ENCODE results near the gene RACK1. TPM values are rescaled to one million over a fixed set of nuclear protein-coding genes. Genes with fewer than 3 reads are reported as not detected.

The RACK1 gene
- total and polyA plus RNA-seq, 2 of the 13 experiments (the other 11 are each of a cell fraction or from before 2014, with no cell fraction given): 2,514 to 6,141 TPM

- in situ Hi-C loops (cut with HindIII; ENCODE audit: extremely low pct_ligation_motif_present, low pct_unique_long_range_greater_than_20kb): no loop called here
- DNase-seq (ENCODE audit: low spot score) (no peak), FAIRE-seq (no peak), ATAC-seq (no peak)
- Histone ChIP-seq H3K9ac (ENCODE audit: insufficient read depth, low read depth, low read length) (peak overlapping the region; percentile 96), H4K20me1 (ENCODE audit: insufficient read depth, low read length) (peaks cover 49% of the 10 kb centered on the region), H3K9me3 (ENCODE audit: low read length) (no peaks in the 10 kb centered on the region), H3K4me3 (replicated peaks in 1 of 3; ENCODE audit: insufficient read depth in 1 of 3, low read depth in 2 of 3, low read length in 3 of 3) (peak overlapping the region; percentile 91 to 94 (median 92)), H2AFZ (ENCODE audit: low read length) (no peak overlapping the region), H3K27ac (ENCODE audit: extremely low read length, insufficient read depth, low read length) (peak overlapping the region; percentile 98), H3K36me3 (replicated peaks in 1 of 2; ENCODE audit: control insufficient read depth in 1 of 2, insufficient read depth in 2 of 2, low read length in 2 of 2) (peaks cover 11 to 40% of the 10 kb centered on the region in 2 experiments), H3K4me1 (ENCODE audit: insufficient read depth, low read length) (peaks cover 39% of the 10 kb centered on the region), H3K4me2 (ENCODE audit: low read depth, low read length) (peak overlapping the region; percentile 93), H3K79me2 (ENCODE audit: insufficient read depth, low read length) (peaks cover 58% of the 10 kb centered on the region), H3K27me3 (ENCODE audit: control insufficient read depth in 1 of 2, insufficient read depth in 2 of 2, low read length in 2 of 2) (no peaks in the 10 kb centered on the region; a peak in 1 of 5 replicates)
- POLR2A ChIA-PET: interaction anchor here (1.2 to 8.4 kb wide), 5 partner anchors 9 to 53 kb away, joined by 4 to 102 read pairs (median 41); partner anchors contain the start of genes TRIM41 and TRIM52
- CTCF ChIA-PET (ENCODE audit: low intra/inter-chr PET ratio, low total read pairs): no interaction called here
- WGBS (ENCODE audit: low lambda C conversion rate): 0% methylated on average over 21 of the region's 25 CpGs
- BruUV-seq (replicated peaks): TSS peak; percentile 65
- intact Hi-C loops (cut with micrococcal nuclease; ENCODE audit: unreplicated experiment): no loop called here
- TF ChIP-seq HINFP (CRISPR knock-in tag; IDR thresholded peaks at IDR 0.05; ENCODE audit: low read depth) (no peak), ZEB1 (IDR thresholded peaks at IDR 0.05; ENCODE audit: insufficient replicate concordance, low read depth) (no peak), ZNF333 (CRISPR knock-in tag; IDR thresholded peaks at IDR 0.05; ENCODE audit: borderline replicate concordance) (0 out of 2 replicates have a peak, but pooled peaks have one; percentile 97), ZFP91 (CRISPR knock-in tag; IDR thresholded peaks at IDR 0.05; ENCODE audit: borderline replicate concordance) (no peak), ARHGAP35 (CRISPR knock-in tag; IDR thresholded peaks at IDR 0.05; ENCODE audit: borderline replicate concordance) (no peak), FOXO4 (CRISPR knock-in tag; conservative IDR thresholded peaks at IDR 0.05) (0 out of 2 replicates have a peak, but pooled peaks have one; percentile 82), NCOA1 (CRISPR knock-in tag; IDR thresholded peaks at IDR 0.05) (0 out of 2 replicates have a peak, but pooled peaks have one; percentile 26), RARG (CRISPR knock-in tag; IDR thresholded peaks at IDR 0.05; ENCODE audit: low read depth) (no peak), GFI1 (CRISPR knock-in tag; IDR thresholded peaks at IDR 0.05; ENCODE audit: borderline replicate concordance) (0 out of 2 replicates have a peak, but pooled peaks have one; percentile 2), ZNF441 (CRISPR knock-in tag; IDR thresholded peaks at IDR 0.05; ENCODE audit: borderline replicate concordance) (no peak), NR3C1 (CRISPR knock-in tag; IDR thresholded peaks at IDR 0.05) (no peak), GLI4 (CRISPR knock-in tag; IDR thresholded peaks at IDR 0.05; ENCODE audit: borderline replicate concordance) (no peak), ZBTB3 (CRISPR knock-in tag; IDR thresholded peaks at IDR 0.05; ENCODE audit: borderline replicate concordance, low read depth) (no peak), ELF1 (CRISPR knock-in tag; IDR thresholded peaks at IDR 0.05) (no peak), ZNF260 (CRISPR knock-in tag; IDR thresholded peaks at IDR 0.05; ENCODE audit: borderline replicate concordance, low read depth) (no peak), E2F5 (CRISPR knock-in tag; conservative IDR thresholded peaks at IDR 0.05) (0 out of 2 replicates have a peak, but pooled peaks have one; percentile 6), NR1H2 (CRISPR knock-in tag; IDR thresholded peaks at IDR 0.05; ENCODE audit: borderline replicate concordance, low read depth) (0 out of 2 replicates have a peak, but pooled peaks have one; percentile 5), ZNF839 (CRISPR knock-in tag; IDR thresholded peaks at IDR 0.05; ENCODE audit: borderline replicate concordance) (0 out of 2 replicates have a peak, but pooled peaks have one; percentile 14)
Measured at GRCh38 chr5:181243018-181243563, 615 bp downstream of the RACK1 start.

Data from HepG2 (cell line).